Epidermal melanocyte (primary cell): ENCODE data around the gene KIF14.

Experiments
- DNase-seq: peaks from one replicate; pipeline ENCODE4 v3.0.0; 2011; ENCODE audit warnings: low spot score; ENCODE audit not compliant: insufficient read length

KIF14 gene, protein sequence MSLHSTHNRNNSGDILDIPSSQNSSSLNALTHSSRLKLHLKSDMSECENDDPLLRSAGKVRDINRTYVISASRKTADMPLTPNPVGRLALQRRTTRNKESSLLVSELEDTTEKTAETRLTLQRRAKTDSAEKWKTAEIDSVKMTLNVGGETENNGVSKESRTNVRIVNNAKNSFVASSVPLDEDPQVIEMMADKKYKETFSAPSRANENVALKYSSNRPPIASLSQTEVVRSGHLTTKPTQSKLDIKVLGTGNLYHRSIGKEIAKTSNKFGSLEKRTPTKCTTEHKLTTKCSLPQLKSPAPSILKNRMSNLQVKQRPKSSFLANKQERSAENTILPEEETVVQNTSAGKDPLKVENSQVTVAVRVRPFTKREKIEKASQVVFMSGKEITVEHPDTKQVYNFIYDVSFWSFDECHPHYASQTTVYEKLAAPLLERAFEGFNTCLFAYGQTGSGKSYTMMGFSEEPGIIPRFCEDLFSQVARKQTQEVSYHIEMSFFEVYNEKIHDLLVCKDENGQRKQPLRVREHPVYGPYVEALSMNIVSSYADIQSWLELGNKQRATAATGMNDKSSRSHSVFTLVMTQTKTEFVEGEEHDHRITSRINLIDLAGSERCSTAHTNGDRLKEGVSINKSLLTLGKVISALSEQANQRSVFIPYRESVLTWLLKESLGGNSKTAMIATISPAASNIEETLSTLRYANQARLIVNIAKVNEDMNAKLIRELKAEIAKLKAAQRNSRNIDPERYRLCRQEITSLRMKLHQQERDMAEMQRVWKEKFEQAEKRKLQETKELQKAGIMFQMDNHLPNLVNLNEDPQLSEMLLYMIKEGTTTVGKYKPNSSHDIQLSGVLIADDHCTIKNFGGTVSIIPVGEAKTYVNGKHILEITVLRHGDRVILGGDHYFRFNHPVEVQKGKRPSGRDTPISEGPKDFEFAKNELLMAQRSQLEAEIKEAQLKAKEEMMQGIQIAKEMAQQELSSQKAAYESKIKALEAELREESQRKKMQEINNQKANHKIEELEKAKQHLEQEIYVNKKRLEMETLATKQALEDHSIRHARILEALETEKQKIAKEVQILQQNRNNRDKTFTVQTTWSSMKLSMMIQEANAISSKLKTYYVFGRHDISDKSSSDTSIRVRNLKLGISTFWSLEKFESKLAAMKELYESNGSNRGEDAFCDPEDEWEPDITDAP (N-terminal part only)

DNA sequence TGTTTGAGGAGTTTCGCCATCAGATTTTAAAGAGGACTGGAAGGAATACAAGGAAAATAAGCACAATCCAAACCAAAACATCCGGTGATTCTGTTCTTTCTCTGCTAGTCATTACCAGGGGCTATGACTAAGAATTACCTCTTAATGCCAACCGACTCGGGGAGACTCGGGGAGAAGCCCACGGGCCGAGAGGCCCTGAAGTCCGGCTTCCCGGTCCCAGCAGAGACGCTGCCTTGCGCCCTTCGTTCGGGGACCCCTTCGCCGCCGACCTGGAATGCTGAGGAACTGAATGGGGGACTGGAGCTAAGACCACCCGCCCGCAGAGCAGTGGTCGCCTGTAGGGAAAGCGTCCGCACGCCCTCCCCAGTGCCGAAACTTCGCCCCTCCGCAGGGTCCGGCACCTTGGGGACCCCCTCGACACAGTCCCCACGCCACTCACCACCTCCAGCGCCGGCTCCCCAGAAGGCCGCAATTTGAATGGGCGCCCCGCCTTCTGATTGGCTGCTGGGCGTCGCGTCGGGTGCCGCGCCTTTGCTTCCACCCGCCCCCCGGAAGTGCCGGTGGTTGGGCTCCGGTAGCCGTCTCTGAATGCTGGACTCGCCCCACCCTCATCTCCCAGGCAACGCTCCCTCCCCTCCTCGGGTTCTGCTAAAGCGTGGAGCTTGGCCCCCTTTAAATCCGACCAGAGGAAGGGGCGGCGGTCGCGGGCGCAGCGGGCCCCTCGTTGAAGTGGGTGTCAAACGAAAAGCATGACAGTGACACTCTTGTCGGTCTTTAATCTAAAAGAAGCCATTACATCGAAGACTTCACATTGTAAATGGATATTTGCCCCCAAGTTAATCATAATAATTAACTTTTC lies at the start of gene KIF14:
Gene KIF14 (minus strand): TSS at position 479 of the 859 bp plus-strand sequence. CDS start 2,028 bp downstream, outside the sequence.
- peak; percentile 89 for DNase-seq

DNA sequence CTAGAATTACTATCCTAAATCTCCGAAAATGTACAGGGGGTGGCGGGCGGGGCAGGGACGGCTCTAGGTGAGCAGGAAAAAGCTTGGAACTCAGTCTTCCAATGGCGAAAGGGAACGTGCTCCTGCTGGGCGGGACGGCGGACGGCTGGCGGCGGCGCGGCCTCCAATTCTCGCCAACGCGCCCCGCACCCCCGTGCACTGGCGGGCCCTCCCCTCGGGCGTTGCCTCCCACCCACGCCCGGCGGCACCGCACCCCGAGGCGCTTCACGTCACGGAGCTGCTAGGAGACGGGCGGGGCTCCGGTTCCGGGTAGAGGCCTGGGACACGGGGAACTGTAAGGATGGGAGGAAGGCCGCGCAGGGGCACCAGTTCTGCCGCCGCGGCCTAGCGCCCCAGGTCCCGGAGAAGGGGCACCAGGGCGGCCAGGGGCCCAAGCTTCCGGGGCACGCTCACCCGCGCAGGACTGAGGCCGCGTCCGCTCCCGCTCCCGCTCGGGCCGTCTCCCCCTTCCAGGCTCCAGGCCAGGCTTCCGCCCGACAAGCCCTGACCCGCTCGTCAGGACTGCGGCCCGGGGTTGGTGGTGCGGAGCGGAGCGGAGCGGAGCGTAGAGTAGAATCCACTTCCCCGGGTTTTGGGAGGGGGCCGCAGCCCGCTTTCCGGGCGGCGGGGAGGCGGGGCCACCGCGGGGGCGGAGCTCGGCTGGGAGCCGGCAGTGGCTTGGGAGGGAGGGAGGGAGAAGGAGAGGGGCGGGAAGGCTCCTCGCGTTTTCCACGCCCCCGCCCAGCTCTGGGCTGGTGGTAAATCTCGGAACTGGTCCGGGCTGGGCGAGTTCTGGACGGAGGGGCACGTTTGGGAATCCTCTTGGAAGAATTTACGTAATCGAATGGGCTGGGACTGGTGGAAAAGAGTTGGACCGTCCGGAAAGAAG lies 49.0 kb upstream of the KIF14 start, which contains the start of gene DDX59:
Gene DDX59 (minus strand): TSS at position 594 of the 928 bp plus-strand sequence. CDS start 3,167 bp downstream, outside the sequence.
- peak; percentile 94 for DNase-seq

DNA sequence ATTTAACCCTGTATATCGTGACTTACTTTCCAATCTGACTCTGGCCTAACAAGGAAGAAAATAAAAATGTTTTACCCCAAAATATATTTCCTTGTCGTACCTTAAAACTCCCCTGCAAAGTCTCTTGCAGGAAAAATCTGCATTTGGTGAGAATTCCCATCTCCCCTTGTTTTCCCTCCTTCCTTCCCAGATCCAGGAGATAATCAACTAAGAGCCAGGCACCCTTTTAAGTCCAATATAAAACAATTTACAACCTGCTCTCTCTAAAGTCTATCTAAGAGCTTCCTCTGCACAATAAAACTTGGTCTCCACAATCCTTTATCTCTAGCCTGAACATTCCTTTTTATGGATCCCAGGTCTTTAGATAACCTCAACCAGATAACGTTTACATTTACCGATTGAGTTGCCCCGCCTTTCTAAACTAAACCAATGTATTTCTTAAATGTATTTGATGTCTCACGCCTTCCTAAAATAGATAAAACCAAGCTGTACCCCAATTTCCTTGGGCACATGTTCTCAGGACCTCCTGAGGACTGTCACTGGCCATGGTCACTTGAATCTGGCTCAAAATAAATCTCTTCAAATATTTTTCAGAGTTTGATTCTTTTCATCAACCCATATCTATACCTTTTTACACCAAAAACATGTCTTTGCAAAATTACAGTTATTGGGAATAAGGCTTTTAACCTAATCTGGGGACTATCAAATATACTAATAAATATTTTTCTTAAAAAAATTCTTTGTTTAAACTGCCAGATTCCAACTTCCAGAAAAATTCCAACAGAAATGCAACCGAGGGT lies 48.2 kb upstream of the KIF14 start:
- DNase-seq = no peak

DNA sequence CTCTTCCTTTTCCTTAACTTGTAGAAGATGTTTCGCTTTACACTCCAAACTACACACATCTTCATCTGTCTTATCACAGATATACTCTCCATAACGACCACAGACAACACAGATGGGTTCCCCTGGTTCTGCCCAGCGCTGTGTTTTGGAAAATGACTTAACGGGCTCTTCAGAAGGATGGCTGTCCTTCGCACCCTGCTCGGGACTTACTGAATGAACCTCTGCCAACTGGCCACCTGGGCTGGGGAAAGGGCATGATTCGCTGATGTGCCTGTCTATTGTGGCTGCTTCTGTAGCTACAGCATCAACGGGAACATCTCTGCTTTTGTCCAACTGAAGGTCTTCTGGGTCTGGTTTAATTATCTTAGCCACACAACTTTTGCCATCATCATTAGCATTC lies 45.8 kb upstream of the KIF14 start:
- no peak for DNase-seq

DNA sequence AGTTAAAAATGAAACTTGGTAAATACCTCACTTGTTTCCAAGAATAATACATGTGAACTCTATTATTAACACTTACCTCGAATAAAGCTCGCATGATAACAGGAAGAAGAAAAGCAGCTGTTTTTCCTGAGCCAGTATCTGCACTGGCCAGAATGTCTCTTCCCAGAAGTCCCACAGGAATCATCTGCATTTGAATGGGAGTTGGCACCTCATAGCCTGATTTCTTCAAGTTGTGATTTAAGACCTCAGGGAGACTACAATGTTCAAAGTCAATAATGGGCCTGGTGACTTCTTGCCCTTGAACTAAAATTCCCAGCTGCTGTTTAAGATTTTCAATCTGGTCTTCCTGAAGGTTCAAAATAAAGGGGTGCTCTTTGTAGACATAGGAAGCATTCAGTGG lies 45.3 kb upstream of the KIF14 start:
- DNase-seq = no peak

DNA sequence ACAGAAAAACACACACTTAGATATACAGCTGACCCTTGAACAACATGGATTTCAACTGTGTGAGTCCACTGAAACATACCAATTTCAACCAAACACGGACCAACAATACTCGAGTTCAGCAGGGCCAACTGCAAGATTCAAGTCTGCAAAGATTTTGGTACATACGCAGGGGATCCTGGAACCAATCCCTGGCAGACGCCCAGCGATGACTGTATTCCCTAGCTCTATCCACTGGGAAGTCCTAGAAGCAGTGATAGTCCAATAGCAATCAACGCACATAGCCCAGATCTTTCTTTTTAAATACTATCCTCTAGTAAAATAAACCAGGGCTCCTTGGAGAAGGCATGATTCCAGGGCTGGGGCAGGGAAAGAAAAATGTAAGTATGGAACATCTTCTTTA lies 40.2 kb upstream of the KIF14 start:
- no peak for DNase-seq

DNA sequence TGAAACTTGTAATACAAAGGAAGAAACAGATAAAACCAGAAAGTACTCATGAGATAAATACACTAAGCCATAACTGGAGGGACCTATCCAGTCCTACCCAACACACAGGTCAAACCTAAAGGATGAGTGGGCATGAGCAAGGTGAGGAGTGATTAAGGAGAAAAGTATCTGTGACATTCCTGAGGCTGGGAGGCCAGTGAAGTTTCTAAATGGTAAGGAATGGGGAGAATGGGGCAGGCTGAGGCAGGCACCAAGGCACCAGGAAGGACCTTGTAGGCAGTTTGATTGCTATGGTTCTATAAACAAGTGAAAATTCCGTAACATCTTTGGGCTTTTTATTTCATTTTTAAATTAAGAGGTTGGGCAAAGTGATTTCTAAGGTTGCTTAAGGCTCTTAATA lies 38.7 kb upstream of the KIF14 start:
- DNase-seq = no peak

DNA sequence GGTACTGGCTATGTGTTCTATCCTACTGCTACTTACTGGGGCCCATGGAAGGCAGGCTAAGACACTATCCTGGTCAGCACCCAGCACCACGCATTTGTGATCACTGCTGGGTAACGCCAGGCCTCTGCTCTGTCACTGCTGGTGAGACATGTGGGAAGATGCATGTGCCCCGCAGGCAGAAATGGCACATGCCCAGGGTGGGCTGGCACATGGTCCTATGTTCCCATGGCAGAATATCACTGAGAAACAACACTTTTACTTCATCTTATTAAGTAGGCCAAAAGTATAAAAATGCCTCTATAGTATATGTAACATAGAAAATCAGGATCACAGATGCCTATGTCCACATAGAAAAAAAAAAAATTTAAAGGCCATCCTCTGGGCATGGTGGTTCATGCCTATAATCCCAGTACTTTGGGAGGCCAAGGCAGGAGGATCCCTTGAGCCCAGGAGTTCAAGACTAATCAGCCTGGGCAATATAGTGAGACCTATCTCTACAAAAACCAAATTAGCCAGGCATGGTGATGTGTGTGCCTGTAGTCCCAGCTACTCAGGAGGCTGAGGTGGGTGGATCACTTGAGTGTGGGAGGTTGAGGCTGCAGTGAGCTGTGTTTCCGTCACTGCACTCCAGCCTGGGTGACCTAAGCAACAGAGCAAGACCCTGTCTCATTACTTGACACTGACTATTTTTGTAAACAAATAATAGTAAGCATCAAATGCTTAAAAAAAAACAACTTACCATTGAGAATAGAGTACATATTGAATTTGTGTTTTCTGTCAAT lies 37.7 kb upstream of the KIF14 start:
- DNase-seq = no peak

DNA sequence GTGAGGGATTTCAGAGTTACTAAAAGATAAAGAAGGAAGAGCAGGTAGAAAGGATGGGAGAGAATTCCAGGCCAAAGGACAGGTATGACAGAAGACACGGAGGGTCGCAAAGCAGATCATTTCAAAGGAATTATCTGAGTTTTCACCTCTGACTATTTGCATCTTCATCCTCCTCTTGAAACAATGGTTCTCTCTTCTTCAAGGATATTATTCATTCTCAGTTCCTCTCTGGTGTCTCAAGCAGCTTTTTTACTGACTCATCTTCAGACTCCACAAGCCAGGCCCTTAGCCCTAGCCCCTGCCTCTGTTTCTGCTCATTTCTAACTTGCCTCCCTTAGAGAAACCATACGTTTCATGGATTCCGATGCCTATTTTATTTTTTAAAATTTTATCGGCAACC lies 34.1 kb upstream of the KIF14 start:
- no peak for DNase-seq

DNA sequence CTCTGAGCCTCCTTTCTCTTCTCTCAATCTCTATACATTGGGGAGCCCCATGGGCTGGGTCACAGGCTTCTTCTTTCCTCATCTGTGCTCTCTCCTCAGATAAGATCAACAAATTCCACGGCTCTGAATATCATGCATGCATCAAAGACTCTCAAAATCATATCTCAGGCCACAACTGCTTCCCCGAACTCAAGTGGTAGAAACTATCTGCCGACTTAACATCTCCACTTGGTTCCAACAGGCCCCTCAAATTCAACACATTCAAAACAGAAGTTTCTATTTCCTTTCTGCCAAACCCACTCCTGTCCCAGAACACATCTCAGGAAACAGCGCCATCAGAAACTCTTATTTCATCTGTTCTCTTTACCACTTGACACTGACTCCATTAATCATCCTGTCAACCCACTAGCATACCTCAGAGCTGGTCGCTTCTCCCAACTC lies 32.5 kb upstream of the KIF14 start:
- DNase-seq = no peak

DNA sequence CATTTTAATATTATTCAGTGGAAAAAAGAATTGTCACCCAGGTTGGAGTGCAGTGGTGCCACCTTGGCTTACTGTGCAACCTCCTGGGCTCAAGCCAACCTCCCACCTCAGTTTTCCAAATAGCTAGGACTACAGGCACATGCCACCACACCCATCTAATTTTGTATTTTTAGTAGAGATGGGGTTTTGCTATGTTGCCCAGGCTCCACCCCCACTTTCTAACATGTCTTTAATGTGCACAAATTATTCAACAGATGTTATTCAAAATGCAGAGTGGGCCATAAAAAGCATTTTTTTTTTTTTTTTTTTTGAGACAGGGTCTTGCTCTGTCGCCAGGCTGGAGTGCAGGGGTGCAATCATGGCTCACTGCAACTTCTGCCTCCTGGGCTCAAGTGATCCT lies 31.8 kb upstream of the KIF14 start:
- no peak for DNase-seq

DNA sequence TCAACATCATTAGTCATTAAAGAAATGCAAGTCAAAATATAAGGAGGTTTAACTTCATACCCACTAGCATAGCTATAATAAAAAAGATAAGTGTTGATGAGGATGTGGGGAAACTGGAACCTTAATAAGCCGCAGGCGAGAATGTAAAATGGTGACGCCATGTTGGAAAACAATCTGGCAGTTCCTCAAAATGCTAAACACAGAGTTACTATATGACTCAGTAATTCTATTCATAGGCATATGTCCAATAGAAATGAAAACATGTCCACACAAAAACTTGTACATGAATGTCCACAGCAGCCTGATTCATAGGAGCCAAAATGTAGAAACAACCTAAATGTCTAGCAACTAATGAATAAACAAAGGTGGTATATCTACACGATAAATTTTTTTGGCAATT lies 26.0 kb upstream of the KIF14 start:
- DNase-seq = no peak

DNA sequence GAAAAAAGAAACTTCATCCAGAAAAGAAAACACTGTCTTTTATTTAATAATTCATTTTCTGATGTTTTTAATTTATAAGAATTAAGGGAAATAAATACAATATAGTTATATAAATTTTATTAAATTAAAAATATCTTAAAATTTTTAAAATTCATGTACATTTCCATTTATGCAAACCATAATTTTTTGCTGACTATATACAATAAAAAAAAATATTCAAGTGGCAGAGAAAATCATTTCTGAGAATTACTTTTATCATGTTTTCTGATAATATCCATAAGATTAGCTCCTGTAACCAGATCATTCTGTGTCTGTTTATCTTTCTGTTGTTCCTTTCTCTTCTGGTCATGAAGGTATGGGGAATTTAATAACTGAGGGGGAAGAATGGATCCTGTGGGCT lies 23.5 kb upstream of the KIF14 start:
- no peak for DNase-seq

DNA sequence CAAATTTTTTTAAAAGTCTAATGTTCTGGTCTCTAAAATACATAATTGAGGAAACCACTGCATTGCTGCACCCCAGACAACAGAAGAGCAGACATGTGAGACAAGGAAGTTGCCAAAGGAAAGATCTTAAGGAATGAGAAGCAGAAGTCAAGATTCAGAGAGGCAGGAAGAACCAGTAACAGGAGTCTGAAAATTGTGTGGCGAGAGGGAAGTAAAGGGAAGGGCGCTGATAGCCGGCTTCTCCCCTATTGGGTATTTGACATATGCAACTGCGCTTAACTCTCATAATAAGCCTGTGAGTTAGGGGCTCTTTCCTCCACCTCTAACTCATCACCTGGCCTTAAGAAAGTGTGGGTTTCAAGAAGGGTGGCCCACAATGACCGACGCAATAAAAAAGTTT lies 21.9 kb upstream of the KIF14 start:
- no peak for DNase-seq

DNA sequence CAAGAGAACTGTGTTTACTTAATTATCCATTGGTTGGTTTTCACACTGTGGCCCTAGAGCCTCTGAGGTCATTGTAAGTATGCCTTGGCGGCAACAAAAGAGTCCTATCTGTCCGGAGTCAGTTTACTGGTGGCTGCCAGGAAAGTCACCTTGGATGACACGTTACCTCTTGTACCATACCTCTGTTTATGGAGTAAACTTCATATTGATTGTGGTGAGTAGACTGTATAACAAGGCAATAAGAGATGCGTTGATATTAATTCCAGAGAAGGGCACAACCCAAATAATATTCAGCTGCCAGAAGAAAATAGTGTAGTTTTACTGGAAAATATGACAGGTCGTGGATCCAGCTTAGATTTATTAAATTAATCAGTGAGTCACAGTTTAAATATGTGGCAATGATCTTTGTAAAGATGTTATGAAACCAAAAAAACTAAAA lies 20.4 kb upstream of the KIF14 start:
- DNase-seq = no peak

DNA sequence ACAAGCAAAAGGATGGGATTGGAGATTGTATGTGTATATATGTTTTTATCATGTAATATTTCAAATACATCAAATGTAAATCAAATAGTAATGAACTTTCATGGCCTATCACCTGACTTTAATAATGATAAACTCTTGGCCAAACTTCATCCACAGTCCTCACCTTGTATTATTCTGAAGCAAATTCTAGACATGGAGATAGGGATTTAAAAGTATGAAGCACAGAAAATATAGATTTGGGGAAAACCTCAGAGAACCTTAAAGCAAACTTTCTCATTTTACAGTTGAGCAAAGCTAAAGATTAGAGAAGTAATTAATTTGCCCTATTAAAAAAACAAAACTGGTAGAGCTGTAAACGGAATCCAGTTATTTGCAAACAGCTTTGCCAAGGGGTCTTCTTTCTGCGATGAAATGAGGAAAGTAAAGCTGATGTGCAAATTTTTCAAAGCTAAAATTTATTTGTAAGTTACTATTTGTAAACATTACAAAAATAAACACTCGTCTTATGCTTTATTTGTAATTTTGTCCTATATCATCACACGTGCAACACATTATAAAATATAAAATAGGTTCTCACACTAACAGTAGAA lies 19.9 kb upstream of the KIF14 start:
- DNase-seq = no peak

DNA sequence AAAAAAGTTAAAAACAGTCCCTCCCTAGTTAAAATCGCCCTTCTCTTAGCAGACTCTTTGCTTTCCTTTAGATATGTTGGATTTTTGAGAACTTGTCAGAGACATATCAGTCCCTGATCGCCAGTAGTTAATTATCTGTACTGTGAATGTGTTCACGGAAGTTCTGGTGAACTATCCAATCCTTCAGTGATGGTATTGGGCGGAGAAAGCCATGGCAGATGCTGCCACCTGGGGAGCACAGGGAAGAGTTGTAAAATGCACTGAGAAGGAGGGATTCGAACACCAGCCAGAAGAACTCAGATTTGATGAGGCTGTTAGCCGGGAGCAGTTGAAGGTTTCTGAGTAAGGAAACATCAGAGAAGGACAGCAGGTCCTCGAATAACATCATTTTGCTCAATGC lies 17.5 kb upstream of the KIF14 start:
- DNase-seq = no peak

DNA sequence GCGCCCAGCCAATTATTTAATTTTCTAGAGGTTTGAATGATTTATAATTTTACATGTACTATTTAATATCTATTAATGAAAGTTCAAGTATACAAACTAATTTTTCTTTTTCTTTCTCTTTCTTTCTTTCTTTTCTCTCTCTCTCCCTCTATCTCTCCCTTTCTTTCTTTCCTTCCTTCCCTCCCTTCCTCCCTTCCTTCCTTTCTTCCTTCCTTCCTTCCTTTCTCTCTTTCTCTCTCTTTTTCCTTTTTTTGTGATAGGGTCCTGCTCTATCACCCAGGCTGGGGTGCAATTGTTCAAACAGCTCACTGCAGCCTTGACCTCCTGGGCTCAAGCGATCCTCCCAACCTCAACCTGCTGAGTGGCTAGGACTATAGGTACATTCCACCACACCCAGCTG lies 16.1 kb upstream of the KIF14 start:
- no peak for DNase-seq
